HepG2 (cell line): Measurements from ENCODE around the gene SF3A2. TPM values are rescaled to one million over a fixed set of nuclear protein-coding genes. Genes with fewer than 3 reads are reported as not detected.
A peak's percentile ranks its signal among the peaks of the same experiment; 100 is the strongest.

Experiments
- ATAC-seq: fragments of 200-7000 bp; cut with Tn5 transposase; 3 replicates; pipeline ENCODE4 v1.9.1; 2020; ENCODE audit warnings: mild to moderate bottlenecking, moderate library complexity
- BruUV-seq: library from RNA; stranded (reverse); fragments of 400-500 nt; replicated peaks from 2 replicates; lab custom pipeline; 2021; lab: Mats Ljungman, UMichigan
- CTCF ChIA-PET: fragments of 300-600 bp; formaldehyde crosslinking; extraction: SDS; loops from one replicate; lab custom pipeline; 2021; ENCODE audit warnings: low total read pairs, inconsistent platforms, low intra/inter-chr PET ratio; lab: Yijun Ruan, JAX
- POLR2A ChIA-PET: fragments of 350-600 bp; sonication (Branson Sonifier 250); formaldehyde crosslinking; loops from one replicate; lab custom pipeline; 2020; ENCODE audit warnings: antibody characterized with exemption, inconsistent platforms; lab: Yijun Ruan, JAX
- DNase-seq: peaks from one replicate; pipeline ENCODE4 v3.0.0-alpha.2; 2015; ENCODE audit warnings: low spot score
- FAIRE-seq: peaks from 3 replicates; lab custom pipeline; 2011; peaks lifted over from hg19 to GRCh38; lab: Jason Lieb, UNC
- H2AFZ ChIP-seq: one replicate; pipeline ENCODE4 v1.6.1; 2011; ENCODE audit warnings: low read length, inconsistent platforms
- H3K27ac ChIP-seq: fragments of 300-600 bp; 3 replicates; pipeline ENCODE4 v1.8.0; 2011; ENCODE audit warnings: mixed run types, mild to moderate bottlenecking, mixed read lengths, low read length, inconsistent platforms; ENCODE audit not compliant: insufficient read depth; ENCODE audit errors: extremely low read length
- H3K27me3 ChIP-seq, 2 experiments: fragments of 200-600 bp in 1 of 2; 2 replicates in 1 of 2; 3 replicates in 1 of 2; pipeline versions ENCODE4 v1.6.0 to v1.8.0; 2011; ENCODE audit warnings: low read length in 2 of 2, mild to moderate bottlenecking in 2 of 2, moderate library complexity in 2 of 2, inconsistent platforms in 1 of 2; ENCODE audit not compliant: insufficient read depth in 2 of 2, control insufficient read depth in 1 of 2
- H3K36me3 ChIP-seq, 2 experiments: fragments of 200-600 bp in 1 of 2; replicated peaks in 1 of 2; 2 replicates in 1 of 2; 3 replicates in 1 of 2; pipeline versions ENCODE4 v1.5.1 to v1.8.0; 2011; ENCODE audit warnings: low read length in 2 of 2, inconsistent platforms in 1 of 2; ENCODE audit not compliant: insufficient read depth in 2 of 2, control insufficient read depth in 1 of 2
- H3K4me1 ChIP-seq: 2 replicates; pipeline ENCODE4 v1.5.1; 2012; ENCODE audit warnings: low read length, inconsistent platforms; ENCODE audit not compliant: insufficient read depth
- H3K4me2 ChIP-seq: 2 replicates; pipeline ENCODE4 v1.6.0; 2011; ENCODE audit warnings: low read depth, low read length, inconsistent platforms
- H3K4me3 ChIP-seq, 3 experiments: fragments of 200-600 bp in 1 of 3; sonication (generic), shearing (Covaris generic) in 1 of 3; replicated peaks in 1 of 3; 2 replicates each; pipeline ENCODE4 v1.5.1; 2011 to 2016; ENCODE audit warnings: low read length in 3 of 3, inconsistent platforms in 2 of 3, low read depth in 2 of 3, mild to moderate bottlenecking in 2 of 3, control low read depth in 1 of 3, mixed read lengths in 1 of 3; ENCODE audit not compliant: insufficient read depth in 1 of 3
- H3K79me2 ChIP-seq: one replicate; pipeline ENCODE4 v1.6.1; 2011; ENCODE audit warnings: low read length, inconsistent platforms; ENCODE audit not compliant: insufficient read depth
- H3K9ac ChIP-seq: 2 replicates; pipeline ENCODE4 v1.6.0; 2011; ENCODE audit warnings: mild to moderate bottlenecking, low read depth, low read length, inconsistent platforms; ENCODE audit not compliant: insufficient read depth
- H3K9me3 ChIP-seq: 2 replicates; pipeline ENCODE4 v1.5.1; 2012; ENCODE audit warnings: mild to moderate bottlenecking, low read length
- H4K20me1 ChIP-seq: 2 replicates; pipeline ENCODE4 v1.6.0; 2011; ENCODE audit warnings: inconsistent platforms, mild to moderate bottlenecking, low read length, moderate library complexity; ENCODE audit not compliant: insufficient read depth
- AHDC1 ChIP-seq: sonication (generic); formaldehyde crosslinking; IDR thresholded peaks from 2 replicates; pipeline ENCODE4 v1.5.1; 2020; ENCODE audit warnings: mild to moderate bottlenecking, missing genetic modification reagents, borderline replicate concordance
- CREB3 ChIP-seq: sonication (generic); formaldehyde crosslinking; IDR thresholded peaks from 2 replicates; pipeline ENCODE4 v1.5.0; 2020; ENCODE audit warnings: missing genetic modification reagents
- HES4 ChIP-seq: sonication (generic); formaldehyde crosslinking; IDR thresholded peaks from 2 replicates; pipeline ENCODE4 v1.9.0; 2021; ENCODE audit warnings: mild to moderate bottlenecking, missing genetic modification reagents, borderline replicate concordance
- HHEX ChIP-seq: IDR thresholded peaks from 2 replicates; pipeline ENCODE4 v1.6.1; 2016; ENCODE audit warnings: control low read depth
- HNRNPK ChIP-seq: fragments of 200-400 bp; formaldehyde crosslinking; IDR thresholded peaks from 2 replicates; pipeline ENCODE4 v1.6.1; 2018; ENCODE audit warnings: low read length, low read depth, moderate library complexity, mild to moderate bottlenecking; ENCODE audit not compliant: poor library complexity, severe bottlenecking
- PAF1 ChIP-seq: IDR thresholded peaks from 2 replicates; pipeline ENCODE4 v1.6.1; 2016; ENCODE audit warnings: missing genetic modification reagents, missing compliant biosample characterization
- POLR2G ChIP-seq: fragments of 200-400 bp; formaldehyde crosslinking; IDR thresholded peaks from 2 replicates; pipeline ENCODE4 v1.6.1; 2018; ENCODE audit warnings: mild to moderate bottlenecking, low read depth, low read length, moderate library complexity
- SP2 ChIP-seq: sonication (generic); formaldehyde crosslinking; IDR thresholded peaks from 2 replicates; pipeline ENCODE4 v1.5.1; 2020; ENCODE audit warnings: mild to moderate bottlenecking, missing genetic modification reagents
- SRSF9 ChIP-seq: fragments of 200-400 bp; formaldehyde crosslinking; IDR thresholded peaks from 2 replicates; pipeline ENCODE4 v1.6.1; 2018; ENCODE audit warnings: borderline replicate concordance, mild to moderate bottlenecking, low read depth, low read length; ENCODE audit not compliant: insufficient read depth, poor library complexity, severe bottlenecking
- TAF15 ChIP-seq: fragments of 200-400 bp; formaldehyde crosslinking; IDR thresholded peaks from one replicate; pipeline ENCODE4 v1.6.1; 2018; ENCODE audit warnings: mild to moderate bottlenecking, low read depth, low read length; ENCODE audit not compliant: poor library complexity, severe bottlenecking
- ZNF124 ChIP-seq: sonication (generic); formaldehyde crosslinking; IDR thresholded peaks from 2 replicates; pipeline ENCODE4 v1.4.0; 2020; ENCODE audit warnings: missing genetic modification reagents
- ZNF343 ChIP-seq: sonication (generic); formaldehyde crosslinking; IDR thresholded peaks from 2 replicates; pipeline ENCODE4 v1.4.0; 2020; ENCODE audit warnings: mild to moderate bottlenecking, missing genetic modification reagents
- WGBS: methylation state at CpG from one replicate; pipeline ENCODE4 v1.1.6; 2017; ENCODE audit warnings: low lambda C conversion rate; 5-methylcytosine and 5-hydroxymethylcytosine counted together
- in situ Hi-C: cut with HindIII; loops from 2 replicates; pipeline ENCODE4 v1.10.0; 2017; ENCODE audit warnings: low pct_unique_long_range_greater_than_20kb; ENCODE audit not compliant: extremely low pct_ligation_motif_present
- intact Hi-C: fragments of 100-400 bp; cut with micrococcal nuclease; formaldehyde crosslinking; loops from one replicate; pipeline ENCODE4 v1.10.0; 2022; ENCODE audit not compliant: unreplicated experiment
- polyA plus RNA-seq, 8 experiments: library from polyadenylated mRNA; depleted of rRNA in 3 of 8; stranded (reverse) in 7 of 8; unstranded in 1 of 8; fragments of >200 nt; fragmentation: Illumina TruSeq in 4 of 8; extraction: Trizol in 4 of 8; gene quantifications; 2 replicates each; pipeline versions ENCODE4 v1.2.1 to v1.2.3, GENCODE V29; 2011 to 2016; ENCODE audit warnings: low read depth in 4 of 8, missing spikeins in 1 of 8, mixed read lengths in 1 of 8; ENCODE audit not compliant: insufficient read depth in 1 of 8
- total RNA-seq, 5 experiments: library from RNA; depleted of rRNA; stranded (reverse); fragments of >200 nt; fragmentation: Illumina TruSeq; extraction: Trizol; gene quantifications; 2 replicates each; pipeline ENCODE4 v1.2.3, GENCODE V29; 2016; ENCODE audit warnings: low read depth in 1 of 5

SF3A2 gene
- total and polyA plus RNA-seq, 2 of the 13 experiments (the other 11 are each of a cell fraction or from before 2014, with no cell fraction given), result 8.6 to 8.8 TPM

GRCh38 chr19:2237051-2237868, 636 bp downstream of the SF3A2 start (continued):
- TF ChIP-seq HHEX (CRISPR knock-in tag) (no peak), SP2 (CRISPR knock-in tag) (no peak), PAF1 (no peak)

GRCh38 chr19:2237869-2238153, 1.2 kb downstream of the SF3A2 start:
- H3K9me3 ChIP-seq, result no peaks in the 10 kb centered on the region
- DNase-seq, result no peak
- ChIA-PET POLR2A (interaction anchor here (0.7 to 5.8 kb wide), 6 partner anchors 14 to 157 kb away, joined by 4 to 35 read pairs (median 4); no protein-coding TSS in a partner anchor), CTCF (no interaction called here)
- no peak for FAIRE-seq
- peak overlapping the region; percentile 54 to 83 (median 74); a peak in 5 of 6 replicates for H3K4me3 ChIP-seq
- ATAC-seq, result no peak
- peaks cover 10 to 12% of the 10 kb centered on the region in 2 experiments; a peak in 4 of 5 replicates for H3K36me3 ChIP-seq
- TF ChIP-seq POLR2G (0 out of 2 replicates have a peak, but pooled peaks have one; percentile 23), ZNF343 (CRISPR knock-in tag) (no peak), HNRNPK (no peak), AHDC1 (CRISPR knock-in tag) (no peak), TAF15 (no peak), CREB3 (CRISPR knock-in tag) (no peak), ZNF124 (CRISPR knock-in tag) (no peak), SRSF9 (no peak), HES4 (no peak)
- H3K9ac ChIP-seq, result peak overlapping the region; percentile 85
- peak overlapping the region; percentile 97 for H3K27ac ChIP-seq
- peaks cover 55% of the 10 kb centered on the region for H4K20me1 ChIP-seq
- no peaks in the 10 kb centered on the region for H3K27me3 ChIP-seq
- peaks cover 66% of the 10 kb centered on the region for H3K79me2 ChIP-seq
- H3K4me1 ChIP-seq, result peaks cover 85% of the 10 kb centered on the region
- no TSS peak for BruUV-seq
- intact Hi-C loops, result loop anchor here (5.0 to 10.0 kb wide), 3 partner anchors 34 to 83 kb away; partner anchors contain the start of gene AP3D1
- H2AFZ ChIP-seq, result no peak overlapping the region
- in situ Hi-C loops, result loop anchor here (10.0 kb wide), 1 partner anchor 77 kb away; no protein-coding TSS in a partner anchor
- 63% methylated on average over 6 of the region's 6 CpGs for WGBS
- H3K4me2 ChIP-seq, result peak overlapping the region; percentile 98
